Head of caudate nucleus (tissue), 42 donors: ENCODE results near the gene CHD3.
A peak's percentile ranks its signal among the peaks of the same experiment; 100 is the strongest.

Experiments used
- DNase-seq, 42 donors: peaks; one replicate each; pipeline versions ENCODE4 v3.0.0 to v3.0.0-alpha.2; 2020 to 2021; ENCODE audit warnings: mixed read lengths in 7 of 42
- intact Hi-C: fragments of 100-400 bp; cut with DNase I; formaldehyde crosslinking; loops from one replicate; pipeline ENCODE4 v1.15.0; 2022

Gene CHD3

GRCh38 chr17:7915179-7915610, 26.6 kb downstream of the CHD3 start:
- intact Hi-C loops = loop anchor here (2.0 kb wide), 1 partner anchor 18 kb away; the partner anchor contains the start of gene CNTROB
- peak in 13 of 42 donors; percentile 8 to 73 (median 56) for DNase-seq

GRCh38 chr17:7915611-7916384, 27.2 kb downstream of the CHD3 start, which contains the start of gene RNF227:
Gene RNF227 (minus strand): TSS chr17:7916289. CDS start chr17:7916195, 94 bp downstream.
- intact Hi-C loops = loop anchor here (2.0 kb wide), 1 partner anchor 17 kb away; the partner anchor contains the start of gene CNTROB
- peak; percentile 62 to 93 (median 86) for DNase-seq

GRCh38 chr17:7916385-7916682, 27.7 kb downstream of the CHD3 start:
- peak in 2 of 42 donors; percentile 55 to 61 for DNase-seq
- intact Hi-C loops = no loop called here

- intact Hi-C loops = no loop called here
- DNase-seq = no peak
Observed at GRCh38 chr17:7916808-7917207, 28.2 kb downstream of the CHD3 start.

GRCh38 chr17:7922269-7922844, 33.8 kb downstream of the CHD3 start:
- intact Hi-C loops = no loop called here
- DNase-seq = no peak

- intact Hi-C loops = no loop called here
- DNase-seq = peak; percentile 67 to 91 (median 81)
Observed at GRCh38 chr17:7922845-7923628, 34.4 kb downstream of the CHD3 start.

GRCh38 chr17:7927596-7927995, 39.0 kb downstream of the CHD3 start:
- DNase-seq = no peak
- intact Hi-C loops = no loop called here

GRCh38 chr17:7929158-7930023, 40.8 kb downstream of the CHD3 start, which contains the start of gene KCNAB3:
Gene KCNAB3 (minus strand): TSS chr17:7929856. CDS start chr17:7929435, 421 bp downstream.
- intact Hi-C loops = no loop called here

GRCh38 chr17:7930841-7931631, 42.4 kb downstream of the CHD3 start:
- DNase-seq = no peak
- intact Hi-C loops = no loop called here

More at GRCh38 chr17:7929158-7930023, 40.8 kb downstream of the CHD3 start, which contains the start of gene KCNAB3:
- peak; percentile 57 to 95 (median 81) for DNase-seq

- intact Hi-C loops = loop anchor here (2.0 kb wide), 1 partner anchor 17 kb away; no protein-coding TSS in a partner anchor
- peak; percentile 98 to 100 (median 100) for DNase-seq
Observed at GRCh38 chr17:7931709-7932482, 43.3 kb downstream of the CHD3 start, which contains the start of the genes CNTROB and TRAPPC1. Gene CNTROB (plus strand): TSS chr17:7932206. CDS start chr17:7933080, 874 bp downstream. Gene TRAPPC1 (minus strand): TSS chr17:7931946. CDS start chr17:7931829, 117 bp downstream.

GRCh38 chr17:7932483-7932891, 43.9 kb downstream of the CHD3 start:
- intact Hi-C loops = loop anchor here (2.0 kb wide), 1 partner anchor 18 kb away; no protein-coding TSS in a partner anchor
- peak in 21 of 42 donors; percentile 7 to 57 (median 27) for DNase-seq

GRCh38 chr17:7932949-7933348, 44.4 kb downstream of the CHD3 start:
- peak in 4 of 42 donors; percentile 8 to 43 (median 14) for DNase-seq

GRCh38 chr17:7935859-7936258, 47.3 kb downstream of the CHD3 start:
- peak in 9 of 42 donors; percentile 12 to 60 (median 38) for DNase-seq
- intact Hi-C loops = no loop called here

More at GRCh38 chr17:7932949-7933348, 44.4 kb downstream of the CHD3 start:
- intact Hi-C loops = loop anchor here (2.0 kb wide), 1 partner anchor 18 kb away; no protein-coding TSS in a partner anchor

- intact Hi-C loops = no loop called here
- no peak for DNase-seq
Observed at GRCh38 chr17:7940034-7940433, 51.4 kb downstream of the CHD3 start.

GRCh38 chr17:7940743-7941142, 52.2 kb downstream of the CHD3 start:
- intact Hi-C loops = no loop called here
- DNase-seq = peak in 1 of 42 donors; percentile 4

- intact Hi-C loops = no loop called here
- peak in 1 of 42 donors; percentile 27 for DNase-seq
Observed at GRCh38 chr17:7943291-7943690, 54.7 kb downstream of the CHD3 start.
